Right atrium auricular region (tissue), 2 donors: ENCODE results near the gene CD300C. TPM values are rescaled to one million over a fixed set of nuclear protein-coding genes. Genes with fewer than 3 reads are reported as not detected.
A peak's percentile ranks its signal among the peaks of the same experiment; 100 is the strongest.

Source experiments
- DNase-seq: peaks from one replicate; pipeline ENCODE4 v3.0.0-alpha.2; 2019; ENCODE audit warnings: low spot score
- H3K27ac ChIP-seq, 2 donors: fragments of 200-600 bp; sonication (generic); 1 replicate in 1 of 2; 2 replicates in 1 of 2; pipeline ENCODE4 v1.5.1; 2016 to 2019
- H3K27me3 ChIP-seq, 2 donors: fragments of 200-600 bp; sonication (generic); one replicate each; pipeline versions ENCODE4 v1.5.1 to v1.6.0; 2017 to 2019
- H3K36me3 ChIP-seq: fragments of 200-600 bp; sonication (generic); one replicate; pipeline ENCODE4 v1.5.1; 2016
- H3K4me1 ChIP-seq, 2 donors: fragments of 200-600 bp; sonication (generic); one replicate each; pipeline versions ENCODE4 v1.5.1 to v1.6.0; 2017 to 2019
- H3K4me3 ChIP-seq, 2 donors: fragments of 200-600 bp; sonication (generic); 1 replicate in 1 of 2; 2 replicates in 1 of 2; pipeline ENCODE4 v1.5.1; 2017 to 2019; ENCODE audit warnings: mild to moderate bottlenecking in 1 of 2, moderate library complexity in 1 of 2
- H3K9me3 ChIP-seq, 2 donors: fragments of 200-600 bp; sonication (generic); one replicate each; pipeline ENCODE4 v1.5.1; 2019
- CTCF ChIP-seq, 2 donors: fragments of 200-600 bp; sonication (generic); IDR thresholded peaks; one replicate each; pipeline ENCODE4 v1.5.1; 2019; ENCODE audit warnings: antibody characterized with exemption in 2 of 2
- total RNA-seq, 2 donors: library from RNA; depleted of rRNA; stranded (reverse); fragments of >200 nt; gene quantifications; one replicate each; pipeline ENCODE4 v1.1.0, GENCODE V29; 2016

CD300C gene
- under 1 TPM in 1 of 2 donors, not detected in 1; 0.98 TPM for total RNA-seq

GRCh38 chr17:74545843-74546230 lies at the start of gene CD300C:
CD300C (minus strand) TSS chr17:74546115; CDS start chr17:74545782, 333 bp downstream.
- peak within 1 kb of the TSS in 1 of 2 donors; percentile 13 for H3K4me3 ChIP-seq
- DNase-seq = no peak
- peak within 1 kb of the TSS in 1 of 2 donors; percentile 29 for H3K27ac ChIP-seq
- no peaks in the 10 kb centered on the region for H3K9me3 ChIP-seq
- H3K27me3 ChIP-seq = no peaks in the 10 kb centered on the region
- H3K4me1 ChIP-seq = no peaks in the 10 kb centered on the region
- TF ChIP-seq CTCF (IDR thresholded peaks at IDR 0.05) = no peak
- no peaks in the 10 kb centered on the region for H3K36me3 ChIP-seq

GRCh38 chr17:74595037-74595750 lies 49.3 kb upstream of the CD300C start:
- H3K36me3 ChIP-seq = no peaks in the 10 kb centered on the region
- no peaks in the 10 kb centered on the region for H3K4me1 ChIP-seq
- H3K9me3 ChIP-seq = no peaks in the 10 kb centered on the region
- H3K27me3 ChIP-seq = no peaks in the 10 kb centered on the region
- no peak for DNase-seq
- H3K27ac ChIP-seq = no peak overlapping the region
- no peak for TF ChIP-seq CTCF (IDR thresholded peaks at IDR 0.05)
- no peak overlapping the region for H3K4me3 ChIP-seq

GRCh38 chr17:74592087-74592990 lies 46.4 kb upstream of the CD300C start, which contains the start of gene CD300LD:
CD300LD (minus strand) TSS chr17:74592283; CDS start chr17:74592202, 81 bp downstream.
- no peaks in the 10 kb centered on the region for H3K36me3 ChIP-seq
- no peaks in the 10 kb centered on the region for H3K9me3 ChIP-seq
- no peaks in the 10 kb centered on the region for H3K4me1 ChIP-seq
- H3K27ac ChIP-seq = no peak within 1 kb of the TSS
- TF ChIP-seq CTCF (IDR thresholded peaks at IDR 0.05) = no peak
- no peak for DNase-seq
- H3K27me3 ChIP-seq = no peaks in the 10 kb centered on the region
- no peak within 1 kb of the TSS for H3K4me3 ChIP-seq

GRCh38 chr17:74591503-74591902 lies 45.6 kb upstream of the CD300C start:
- H3K9me3 ChIP-seq = no peaks in the 10 kb centered on the region
- no peak for TF ChIP-seq CTCF (IDR thresholded peaks at IDR 0.05)
- no peak overlapping the region for H3K4me3 ChIP-seq
- DNase-seq = no peak
- no peaks in the 10 kb centered on the region for H3K27me3 ChIP-seq
- H3K4me1 ChIP-seq = no peaks in the 10 kb centered on the region
- H3K27ac ChIP-seq = no peak overlapping the region
- no peaks in the 10 kb centered on the region for H3K36me3 ChIP-seq

- Histone ChIP-seq H3K36me3 (no peaks in the 10 kb centered on the region), H3K9me3 (no peaks in the 10 kb centered on the region), H3K27me3 (no peaks in the 10 kb centered on the region), H3K27ac (no peak overlapping the region), H3K4me1 (no peaks in the 10 kb centered on the region), H3K4me3 (no peak overlapping the region)
- TF ChIP-seq CTCF (IDR thresholded peaks at IDR 0.05) = no peak
- no peak for DNase-seq
Observed at GRCh38 chr17:74585711-74586110, 39.8 kb upstream of the CD300C start.
